T-cell (primary cell): ENCODE data around the gene PITX1. TPM values are rescaled to one million over a fixed set of nuclear protein-coding genes. Genes with fewer than 3 reads are reported as not detected.

Source experiments
- ATAC-seq, 4 experiments: fragments of 200-7000 bp in 3 of 4; fragments of 150-1000 bp in 1 of 4; cut with Tn5 transposase; replicated peaks in 1 of 4; 1 replicate in 3 of 4; 2 replicates in 1 of 4; pipeline ENCODE4 v1.10.0; 2021; ENCODE audit warnings: moderate library complexity in 3 of 4, mild to moderate bottlenecking in 2 of 4, moderate number of reproducible peaks in 1 of 4
- CTCF ChIA-PET, 2 donors: fragments of 300-600 bp; sonication (Branson Sonifier 250); formaldehyde crosslinking; loops; one replicate each; lab custom pipeline; 2022; ENCODE audit warnings: antibody characterized with exemption in 2 of 2; lab: Charles Lee
- POLR2A ChIA-PET, 2 donors: fragments of 300-600 bp; sonication (Branson Sonifier 250); formaldehyde crosslinking; loops; one replicate each; lab custom pipeline; 2022; ENCODE audit warnings: antibody characterized with exemption in 2 of 2; lab: Charles Lee
- DNase-seq, 35 experiments: peaks; one replicate each; pipeline versions ENCODE4 v3.0.0 to v3.0.0-alpha.2; 2013 to 2023
- H3K27ac ChIP-seq: one replicate; pipeline ENCODE4 v1.5.1; 2013; ENCODE audit warnings: low read length
- H3K27me3 ChIP-seq, 2 experiments: replicated peaks in 1 of 2; 1 replicate in 1 of 2; 2 replicates in 1 of 2; pipeline versions ENCODE4 v1.6.1 to v1.7.0; 2013; ENCODE audit warnings: low read length in 1 of 2, mixed read lengths in 1 of 2; ENCODE audit not compliant: control insufficient read depth in 2 of 2, insufficient read depth in 2 of 2; ENCODE audit errors: extremely low read depth in 1 of 2
- H3K36me3 ChIP-seq, 2 donors: 1 replicate in 1 of 2; 2 replicates in 1 of 2; pipeline versions ENCODE4 v1.6.1 to v1.7.0; 2013; ENCODE audit warnings: low read length in 1 of 2; ENCODE audit not compliant: control insufficient read depth in 2 of 2, insufficient read depth in 1 of 2; ENCODE audit errors: extremely low read depth in 1 of 2
- H3K4me1 ChIP-seq, 2 experiments: 1 replicate in 1 of 2; 2 replicates in 1 of 2; pipeline versions ENCODE4 v1.6.1 to v1.7.0; 2013; ENCODE audit warnings: low read length in 2 of 2, mixed read lengths in 1 of 2; ENCODE audit not compliant: insufficient read depth in 2 of 2, control insufficient read depth in 1 of 2; ENCODE audit errors: extremely low read depth in 1 of 2
- H3K4me3 ChIP-seq, 2 donors: 1 replicate in 1 of 2; 2 replicates in 1 of 2; pipeline versions ENCODE4 v1.5.1 to v1.7.0; 2013; ENCODE audit warnings: mild to moderate bottlenecking in 2 of 2, low read length in 1 of 2, moderate library complexity in 1 of 2; ENCODE audit not compliant: control insufficient read depth in 1 of 2; ENCODE audit errors: extremely low read depth in 1 of 2
- H3K9me3 ChIP-seq: 2 replicates; pipeline ENCODE4 v1.7.0; 2013
- H3K27ac Mint-ChIP-seq, 2 donors: one replicate each; pipeline ENCODE4 v1.8.0; 2020 to 2021; ENCODE audit warnings: mild to moderate bottlenecking in 2 of 2, mixed read lengths in 2 of 2
- H3K27me3 Mint-ChIP-seq, 2 donors: one replicate each; pipeline ENCODE4 v1.8.0; 2021 to 2022; ENCODE audit warnings: mixed read lengths in 2 of 2
- H3K36me3 Mint-ChIP-seq: one replicate; pipeline ENCODE4 v1.8.0; 2021; ENCODE audit warnings: mixed read lengths
- H3K4me1 Mint-ChIP-seq, 3 donors: one replicate each; pipeline ENCODE4 v1.8.0; 2020 to 2022; ENCODE audit warnings: mixed read lengths in 3 of 3, mild to moderate bottlenecking in 1 of 3
- H3K4me3 Mint-ChIP-seq, 3 donors: one replicate each; pipeline ENCODE4 v1.8.0; 2020 to 2022; ENCODE audit warnings: mild to moderate bottlenecking in 3 of 3, mixed read lengths in 3 of 3, moderate library complexity in 3 of 3
- H3K9me3 Mint-ChIP-seq, 3 donors: one replicate each; pipeline ENCODE4 v1.8.0; 2020 to 2022; ENCODE audit warnings: mixed read lengths in 3 of 3
- WGBS: methylation state at CpG from one replicate; pipeline ENCODE4 v1.1.5; 2013; ENCODE audit warnings: missing lambda C conversion rate; ENCODE audit not compliant: insufficient coverage; 5-methylcytosine and 5-hydroxymethylcytosine counted together
- total RNA-seq, 35 experiments: library from RNA in 6 of 35; stranded (reverse) in 6 of 35; fragments of 120-200 nt in 1 of 35; gene quantifications; one replicate each; pipeline versions ENCODE4 v1.2.1 to v1.2.4 and lab custom pipeline; 2013 to 2026

Gene PITX1
- total RNA-seq, 5 donors from 2014 or later (not counting 1 experiment from before 2014, with no cell fraction given), result 0.32 to 0.38 TPM; not detected in 3

- peak overlapping the region in 2 of 3 donors; percentile 21 to 58 for H3K4me3 Mint-ChIP-seq
- H3K4me1 ChIP-seq, result peaks cover 0 to 23% of the 10 kb centered on the region in 2 experiments
- H3K4me3 ChIP-seq, result no peak overlapping the region
- H3K27me3 Mint-ChIP-seq, result peaks cover 66 to 82% of the 10 kb centered on the region in 2 donors
- H3K27ac ChIP-seq, result no peak overlapping the region
- WGBS, result 5% methylated on average over 46 of the region's 51 CpGs
- no peak for ATAC-seq
- DNase-seq, result no peak
- H3K9me3 Mint-ChIP-seq, result no peaks in the 10 kb centered on the region
- H3K36me3 ChIP-seq, result no peaks in the 10 kb centered on the region
- H3K9me3 ChIP-seq, result no peaks in the 10 kb centered on the region
- H3K4me1 Mint-ChIP-seq, result peaks cover 0 to 20% (median 16%) of the 10 kb centered on the region in 3 donors
- ChIA-PET CTCF (no interaction called here), POLR2A (interaction anchor here in 1 of 2 donors (0.7 kb wide), 1 partner anchor 516 kb away, joined by 4 read pairs; no protein-coding TSS in a partner anchor)
- H3K36me3 Mint-ChIP-seq, result no peaks in the 10 kb centered on the region
- no peak overlapping the region for H3K27ac Mint-ChIP-seq
- peaks cover 13 to 83% of the 10 kb centered on the region in 2 experiments for H3K27me3 ChIP-seq
Observed at GRCh38 chr5:135040333-135041144, 6.5 kb upstream of the PITX1 start.

GRCh38 chr5:135040034-135040332 lies 6.0 kb upstream of the PITX1 start:
- DNase-seq (no peak), ATAC-seq (no peak)
- Mint-ChIP-seq H3K4me1 (peaks cover 5 to 24% (median 18%) of the 10 kb centered on the region in 3 donors), H3K36me3 (no peaks in the 10 kb centered on the region), H3K27me3 (peaks cover 65 to 83% of the 10 kb centered on the region in 2 donors), H3K9me3 (no peaks in the 10 kb centered on the region), H3K4me3 (peak overlapping the region in 2 of 3 donors; percentile 21 to 58), H3K27ac (no peak overlapping the region)
- Histone ChIP-seq H3K9me3 (no peaks in the 10 kb centered on the region), H3K27me3 (peaks cover 9 to 83% of the 10 kb centered on the region in 2 experiments), H3K4me3 (peak overlapping the region in 1 of 2 donors; percentile 17), H3K36me3 (no peaks in the 10 kb centered on the region), H3K27ac (no peak overlapping the region), H3K4me1 (peaks cover 0 to 24% of the 10 kb centered on the region in 2 experiments)
- WGBS, result 3% methylated on average over 5 of the region's 11 CpGs
- ChIA-PET POLR2A (interaction anchor here in 1 of 2 donors (0.7 kb wide), 1 partner anchor 515 kb away, joined by 4 read pairs; no protein-coding TSS in a partner anchor), CTCF (no interaction called here)

- H3K4me3 ChIP-seq, result peak overlapping the region in 1 of 2 donors; percentile 17
- H3K4me1 ChIP-seq, result peaks cover 0 to 29% of the 10 kb centered on the region in 2 experiments
- POLR2A ChIA-PET, result interaction anchor here in 1 of 2 donors (0.7 kb wide), 1 partner anchor 515 kb away, joined by 4 read pairs; no protein-coding TSS in a partner anchor
- CTCF ChIA-PET, result no interaction called here
- H3K4me3 Mint-ChIP-seq, result peak overlapping the region in 2 of 3 donors; percentile 43 to 58
- H3K27me3 ChIP-seq, result peaks cover 9 to 83% of the 10 kb centered on the region in 2 experiments
- no peaks in the 10 kb centered on the region for H3K9me3 Mint-ChIP-seq
- H3K9me3 ChIP-seq, result no peaks in the 10 kb centered on the region
- no peaks in the 10 kb centered on the region for H3K36me3 Mint-ChIP-seq
- peaks cover 9 to 28% (median 21%) of the 10 kb centered on the region in 3 donors for H3K4me1 Mint-ChIP-seq
- no peaks in the 10 kb centered on the region for H3K36me3 ChIP-seq
- H3K27me3 Mint-ChIP-seq, result peaks cover 69 to 83% of the 10 kb centered on the region in 2 donors
- H3K27ac Mint-ChIP-seq, result no peak overlapping the region
- peak in 3 of 4 experiments; percentile 25 to 52 (median 40) for ATAC-seq
- no peak overlapping the region for H3K27ac ChIP-seq
- WGBS, result 8% methylated on average over 84 of the region's 87 CpGs
- no peak for DNase-seq
Observed at GRCh38 chr5:135039271-135040033, 5.4 kb upstream of the PITX1 start.

GRCh38 chr5:135038813-135039270 lies 4.8 kb upstream of the PITX1 start:
- ATAC-seq, result peak in 2 of 4 experiments; percentile 14 to 21
- Mint-ChIP-seq H3K4me3 (peak overlapping the region in 1 of 3 donors; percentile 51), H3K36me3 (no peaks in the 10 kb centered on the region), H3K4me1 (peaks cover 9 to 30% (median 22%) of the 10 kb centered on the region in 3 donors), H3K27ac (no peak overlapping the region), H3K27me3 (peaks cover 65 to 78% of the 10 kb centered on the region in 2 donors), H3K9me3 (no peaks in the 10 kb centered on the region)
- CTCF ChIA-PET, result no interaction called here
- 7% methylated on average over 39 of the region's 42 CpGs for WGBS
- POLR2A ChIA-PET, result no interaction called here
- Histone ChIP-seq H3K4me1 (peaks cover 0 to 31% of the 10 kb centered on the region in 2 experiments), H3K36me3 (no peaks in the 10 kb centered on the region), H3K27me3 (peaks cover 7 to 79% of the 10 kb centered on the region in 2 experiments), H3K4me3 (peak overlapping the region in 1 of 2 donors; percentile 35), H3K27ac (no peak overlapping the region), H3K9me3 (no peaks in the 10 kb centered on the region)
- DNase-seq, result no peak

DNA sequence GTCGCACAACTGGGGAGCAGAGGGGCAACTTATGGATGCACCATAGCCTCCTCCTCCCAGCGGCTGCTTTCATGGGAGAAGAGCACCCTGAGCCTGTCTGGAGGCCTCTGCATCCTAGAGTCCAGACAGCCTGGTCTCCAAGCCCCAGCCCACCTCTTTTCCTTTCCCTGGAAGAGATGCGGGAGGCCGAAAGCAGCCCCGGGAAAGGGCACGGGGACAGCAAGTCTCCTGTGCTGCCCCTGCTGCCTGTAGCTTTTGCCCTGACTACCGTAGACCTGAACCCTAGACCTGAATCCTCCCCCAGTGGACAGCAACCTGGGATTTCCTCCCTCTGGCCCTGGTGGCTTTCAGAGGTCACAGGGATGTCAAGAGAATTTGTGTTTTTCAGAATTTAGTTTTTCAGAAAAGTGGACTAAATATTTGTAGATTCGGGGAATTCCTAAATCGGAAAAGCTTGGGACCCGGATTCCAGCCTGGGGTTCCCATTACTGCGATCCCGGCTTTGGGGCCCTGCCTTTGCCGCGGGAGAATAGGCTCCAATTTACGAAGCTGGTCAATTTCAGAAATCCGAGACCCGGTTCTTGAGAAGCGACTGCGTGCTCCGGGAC lies 4.3 kb upstream of the PITX1 start:
- 15% methylated on average over 19 of the region's 20 CpGs for WGBS

More for the DNA sequence above, 4.3 kb upstream of the PITX1 start:
- peak overlapping the region in 1 of 2 donors; percentile 35 for H3K4me3 ChIP-seq
- peaks cover 62 to 74% of the 10 kb centered on the region in 2 donors for H3K27me3 Mint-ChIP-seq
- DNase-seq, result no peak
- no peaks in the 10 kb centered on the region for H3K9me3 ChIP-seq
- H3K36me3 ChIP-seq, result no peaks in the 10 kb centered on the region
- peaks cover 0 to 33% of the 10 kb centered on the region in 2 experiments for H3K4me1 ChIP-seq
- peaks cover 11 to 31% (median 23%) of the 10 kb centered on the region in 3 donors for H3K4me1 Mint-ChIP-seq
- no peak overlapping the region for H3K27ac Mint-ChIP-seq
- no peaks in the 10 kb centered on the region for H3K9me3 Mint-ChIP-seq
- no peaks in the 10 kb centered on the region for H3K36me3 Mint-ChIP-seq
- ATAC-seq, result no peak
- peaks cover 7 to 80% of the 10 kb centered on the region in 2 experiments for H3K27me3 ChIP-seq
- H3K4me3 Mint-ChIP-seq, result peak overlapping the region in 1 of 3 donors; percentile 51
- H3K27ac ChIP-seq, result no peak overlapping the region
- CTCF ChIA-PET, result no interaction called here
- POLR2A ChIA-PET, result no interaction called here
